ENCODE data around the gene CCL13.

- TF ChIP-seq RAD21 (conservative IDR thresholded peaks at IDR 0.05) (no peak), REST (IDR thresholded peaks at IDR 0.05; ENCODE audit: borderline replicate concordance) (no peak), EZH2 (IDR thresholded peaks at IDR 0.05; ENCODE audit: borderline replicate concordance, insufficient read depth, low read length, poor library complexity, severe bottlenecking) (no peak), CTCF (IDR thresholded peaks at IDR 0.05; ENCODE audit: poor library complexity, severe bottlenecking) (no peak)
Measured at GRCh38 chr17:34397265-34397664, 41.0 kb downstream of the CCL13 start.

All from neural cell (in vitro differentiated cells).